ENCODE measurements around the gene TMEM88.

Gene TMEM88

DNA sequence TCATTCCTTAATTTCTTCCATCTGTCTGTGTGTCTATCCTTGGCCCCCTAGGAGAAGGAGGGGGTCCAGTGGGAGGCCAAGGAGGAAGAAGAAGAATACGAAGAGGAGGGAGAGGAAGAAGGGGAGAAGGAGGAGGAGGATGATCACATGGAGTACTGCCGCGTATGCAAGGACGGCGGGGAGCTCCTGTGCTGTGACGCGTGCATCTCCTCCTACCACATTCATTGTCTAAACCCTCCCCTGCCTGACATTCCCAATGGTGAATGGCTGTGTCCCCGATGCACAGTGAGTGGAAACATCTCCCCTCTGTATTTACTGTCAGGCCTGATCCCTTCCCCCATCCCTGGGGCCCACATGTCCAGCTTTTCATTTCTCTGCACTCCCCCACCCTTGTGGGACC is 40.0 kb downstream of the TMEM88 start:
- H3K9me3 ChIP-seq (ENCODE audit: control insufficient read depth, low read length) = no peaks in the 10 kb centered on the region
- H3K27ac ChIP-seq (ENCODE audit: insufficient read depth, low read length, poor library complexity, severe bottlenecking) = no peak overlapping the region
- H3K27me3 ChIP-seq (replicated peaks; ENCODE audit: control insufficient read depth, insufficient read depth, low read length, poor library complexity, severe bottlenecking) = no peaks in the 10 kb centered on the region
- DNase-seq = no peak
- H3K4me3 ChIP-seq (ENCODE audit: insufficient read depth, low read depth, low read length, poor library complexity, severe bottlenecking) = no peak overlapping the region
- H3K4me1 ChIP-seq (ENCODE audit: control insufficient read depth, insufficient read depth, low read length, poor library complexity, severe bottlenecking) = no peaks in the 10 kb centered on the region
- H3K36me3 ChIP-seq (ENCODE audit: control insufficient read depth, insufficient read depth, low read length) = peaks cover 72% of the 10 kb centered on the region

DNA sequence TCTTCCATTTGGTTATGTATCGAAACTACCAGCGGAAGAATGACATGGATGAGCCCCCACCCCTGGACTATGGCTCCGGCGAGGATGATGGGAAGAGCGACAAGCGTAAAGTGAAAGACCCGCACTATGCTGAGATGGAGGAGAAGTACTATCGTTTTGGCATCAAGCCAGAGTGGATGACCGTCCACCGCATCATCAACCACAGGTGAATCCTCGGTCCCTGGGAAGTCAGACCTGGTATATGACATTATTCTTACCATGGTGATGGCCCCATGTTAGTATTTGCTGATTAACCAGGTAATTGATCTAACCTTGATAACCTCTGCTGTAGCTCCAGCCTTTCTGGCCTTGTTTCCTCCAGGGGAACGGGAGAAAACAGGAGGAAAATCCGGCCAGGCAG is 42.2 kb downstream of the TMEM88 start:
- Histone ChIP-seq H3K9me3 (ENCODE audit: control insufficient read depth, low read length) (no peaks in the 10 kb centered on the region), H3K4me3 (ENCODE audit: insufficient read depth, low read depth, low read length, poor library complexity, severe bottlenecking) (no peak overlapping the region), H3K27ac (ENCODE audit: insufficient read depth, low read length, poor library complexity, severe bottlenecking) (no peak overlapping the region), H3K4me1 (ENCODE audit: control insufficient read depth, insufficient read depth, low read length, poor library complexity, severe bottlenecking) (no peaks in the 10 kb centered on the region), H3K27me3 (replicated peaks; ENCODE audit: control insufficient read depth, insufficient read depth, low read length, poor library complexity, severe bottlenecking) (no peaks in the 10 kb centered on the region), H3K36me3 (ENCODE audit: control insufficient read depth, insufficient read depth, low read length) (peaks cover 82% of the 10 kb centered on the region)
- DNase-seq = no peak

- DNase-seq = no peak
- Histone ChIP-seq H3K4me3 (ENCODE audit: insufficient read depth, low read depth, low read length, poor library complexity, severe bottlenecking) (no peak overlapping the region), H3K9me3 (ENCODE audit: control insufficient read depth, low read length) (no peaks in the 10 kb centered on the region), H3K36me3 (ENCODE audit: control insufficient read depth, insufficient read depth, low read length) (peaks cover 87% of the 10 kb centered on the region), H3K27me3 (replicated peaks; ENCODE audit: control insufficient read depth, insufficient read depth, low read length, poor library complexity, severe bottlenecking) (no peaks in the 10 kb centered on the region), H3K4me1 (ENCODE audit: control insufficient read depth, insufficient read depth, low read length, poor library complexity, severe bottlenecking) (no peaks in the 10 kb centered on the region), H3K27ac (ENCODE audit: insufficient read depth, low read length, poor library complexity, severe bottlenecking) (peak overlapping the region; percentile 8)
Measured at GRCh38 chr17:7897773-7898172, 42.9 kb downstream of the TMEM88 start.

- no peaks in the 10 kb centered on the region for H3K9me3 ChIP-seq (ENCODE audit: control insufficient read depth, low read length)
- H3K36me3 ChIP-seq (ENCODE audit: control insufficient read depth, insufficient read depth, low read length) = peaks cover 97% of the 10 kb centered on the region
- no peak overlapping the region for H3K4me3 ChIP-seq (ENCODE audit: insufficient read depth, low read depth, low read length, poor library complexity, severe bottlenecking)
- H3K4me1 ChIP-seq (ENCODE audit: control insufficient read depth, insufficient read depth, low read length, poor library complexity, severe bottlenecking) = no peaks in the 10 kb centered on the region
- H3K27me3 ChIP-seq (replicated peaks; ENCODE audit: control insufficient read depth, insufficient read depth, low read length, poor library complexity, severe bottlenecking) = no peaks in the 10 kb centered on the region
- DNase-seq = no peak
- H3K27ac ChIP-seq (ENCODE audit: insufficient read depth, low read length, poor library complexity, severe bottlenecking) = no peak overlapping the region
Measured at GRCh38 chr17:7903154-7904103, 48.6 kb downstream of the TMEM88 start.

Data from effector memory CD4-positive, alpha-beta T cell (primary cell).